Liver (tissue), 3 donors: ENCODE results near the gene ROR1.

Source experiments
- CTCF ChIP-seq: fragments of 150-350 bp; IDR thresholded peaks from 2 replicates; pipeline ENCODE4 v1.5.1; 2017; ENCODE audit warnings: improper control_type of control experiment, low read depth, low read length; ENCODE audit not compliant: missing input control
- EGR1 ChIP-seq, 2 donors: IDR thresholded peaks; 2 replicates each; pipeline ENCODE4 v1.6.1; 2016 to 2018; ENCODE audit warnings: antibody characterized with exemption in 2 of 2, low read depth in 2 of 2
- FOXA1 ChIP-seq: IDR thresholded peaks from 2 replicates; pipeline ENCODE4 v1.6.1; 2016; ENCODE audit warnings: antibody characterized with exemption
- GABPA ChIP-seq, 2 donors: IDR thresholded peaks in 1 of 2; conservative IDR thresholded peaks in 1 of 2; 2 replicates each; pipeline ENCODE4 v1.6.1; 2016; ENCODE audit warnings: antibody characterized with exemption in 2 of 2, mild to moderate bottlenecking in 1 of 2, moderate library complexity in 1 of 2
- HNF4G ChIP-seq: IDR thresholded peaks from 2 replicates; pipeline ENCODE4 v1.6.1; 2016; ENCODE audit warnings: antibody characterized with exemption
- JUND ChIP-seq, 2 donors: IDR thresholded peaks; 2 replicates each; pipeline ENCODE4 v1.6.1; 2016; ENCODE audit warnings: antibody characterized with exemption in 2 of 2
- RAD21 ChIP-seq, 2 donors: IDR thresholded peaks; 2 replicates each; pipeline ENCODE4 v1.6.1; 2016; ENCODE audit warnings: antibody characterized with exemption in 2 of 2, mild to moderate bottlenecking in 2 of 2
- REST ChIP-seq: IDR thresholded peaks from 2 replicates; pipeline ENCODE4 v1.6.1; 2016; ENCODE audit warnings: antibody characterized with exemption, mild to moderate bottlenecking
- RXRA ChIP-seq, 2 donors: IDR thresholded peaks; 2 replicates each; pipeline ENCODE4 v1.6.1; 2017 to 2018; ENCODE audit warnings: antibody characterized with exemption in 2 of 2, mild to moderate bottlenecking in 1 of 2
- TAF1 ChIP-seq: conservative IDR thresholded peaks from 2 replicates; pipeline ENCODE4 v1.6.1; 2016; ENCODE audit warnings: antibody characterized with exemption, mild to moderate bottlenecking
- YY1 ChIP-seq: IDR thresholded peaks from 2 replicates; pipeline ENCODE4 v1.6.1; 2016; ENCODE audit warnings: antibody characterized with exemption, mild to moderate bottlenecking
- TF ChIP-seq, protein P1 (sequence below): IDR thresholded peaks from 2 replicates; pipeline ENCODE4 v1.6.1; 2016; ENCODE audit warnings: antibody characterized with exemption
- TF ChIP-seq, protein P2 (sequence below): IDR thresholded peaks from 2 replicates; pipeline ENCODE4 v1.6.1; 2016; ENCODE audit warnings: antibody characterized with exemption
- TF ChIP-seq, protein P3 (sequence below): IDR thresholded peaks from 2 replicates; pipeline ENCODE4 v1.6.1; 2016; ENCODE audit warnings: antibody characterized with exemption
- donor health status: healthy.
- donor health status: healthy.

- no peak for TF ChIP-seq HNF4G
- TF ChIP-seq, protein P1, sequence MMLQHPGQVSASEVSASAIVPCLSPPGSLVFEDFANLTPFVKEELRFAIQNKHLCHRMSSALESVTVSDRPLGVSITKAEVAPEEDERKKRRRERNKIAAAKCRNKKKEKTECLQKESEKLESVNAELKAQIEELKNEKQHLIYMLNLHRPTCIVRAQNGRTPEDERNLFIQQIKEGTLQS, result no peak
- no peak for TF ChIP-seq EGR1 (IDR thresholded peaks at IDR 0.05; ENCODE audit: low read depth in 2 of 2)
- TF ChIP-seq CTCF, result no peak
- no peak for TF ChIP-seq JUND (IDR thresholded peaks at IDR 0.05)
- TF ChIP-seq REST, result no peak
- no peak for TF ChIP-seq RAD21 (IDR thresholded peaks at IDR 0.05)
- no peak for TF ChIP-seq RXRA (IDR thresholded peaks at IDR 0.05)
- no peak for TF ChIP-seq TAF1
- TF ChIP-seq YY1, result no peak
- TF ChIP-seq FOXA1, result no peak
- TF ChIP-seq, protein P2, sequence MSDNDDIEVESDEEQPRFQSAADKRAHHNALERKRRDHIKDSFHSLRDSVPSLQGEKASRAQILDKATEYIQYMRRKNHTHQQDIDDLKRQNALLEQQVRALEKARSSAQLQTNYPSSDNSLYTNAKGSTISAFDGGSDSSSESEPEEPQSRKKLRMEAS, result no peak
- TF ChIP-seq GABPA (IDR thresholded peaks at IDR 0.05 in 1 of 2, conservative IDR thresholded peaks at IDR 0.05 in 1 of 2), result no peak
- TF ChIP-seq, protein P3, sequence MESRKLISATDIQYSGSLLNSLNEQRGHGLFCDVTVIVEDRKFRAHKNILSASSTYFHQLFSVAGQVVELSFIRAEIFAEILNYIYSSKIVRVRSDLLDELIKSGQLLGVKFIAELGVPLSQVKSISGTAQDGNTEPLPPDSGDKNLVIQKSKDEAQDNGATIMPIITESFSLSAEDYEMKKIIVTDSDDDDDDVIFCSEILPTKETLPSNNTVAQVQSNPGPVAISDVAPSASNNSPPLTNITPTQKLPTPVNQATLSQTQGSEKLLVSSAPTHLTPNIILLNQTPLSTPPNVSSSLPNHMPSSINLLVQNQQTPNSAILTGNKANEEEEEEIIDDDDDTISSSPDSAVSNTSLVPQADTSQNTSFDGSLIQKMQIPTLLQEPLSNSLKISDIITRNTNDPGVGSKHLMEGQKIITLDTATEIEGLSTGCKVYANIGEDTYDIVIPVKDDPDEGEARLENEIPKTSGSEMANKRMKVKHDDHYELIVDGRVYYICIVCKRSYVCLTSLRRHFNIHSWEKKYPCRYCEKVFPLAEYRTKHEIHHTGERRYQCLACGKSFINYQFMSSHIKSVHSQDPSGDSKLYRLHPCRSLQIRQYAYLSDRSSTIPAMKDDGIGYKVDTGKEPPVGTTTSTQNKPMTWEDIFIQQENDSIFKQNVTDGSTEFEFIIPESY, result no peak
Observed at GRCh38 chr1:63753591-63753990, 20.2 kb upstream of the ROR1 start.
